Neuron (in vitro differentiated cells): Measurements from ENCODE around the gene HEBP2.

Source experiments
- H2AFZ ChIP-seq: one replicate; pipeline ENCODE4 v1.6.1; 2013; ENCODE audit warnings: low read depth, mild to moderate bottlenecking, inconsistent platforms, low read length, moderate library complexity
- H3K27me3 ChIP-seq: one replicate; pipeline ENCODE4 v1.6.1; 2013; ENCODE audit warnings: low read length; ENCODE audit not compliant: insufficient read depth
- H3K36me3 ChIP-seq: one replicate; pipeline ENCODE4 v1.6.1; 2013; ENCODE audit warnings: low read length; ENCODE audit not compliant: insufficient read depth
- H3K4me1 ChIP-seq: one replicate; pipeline ENCODE4 v1.6.1; 2013; ENCODE audit warnings: low read length; ENCODE audit not compliant: insufficient read depth
- H3K4me3 ChIP-seq: 2 replicates; pipeline ENCODE4 v1.5.1; 2013; ENCODE audit warnings: mild to moderate bottlenecking, low read length, moderate library complexity
- H3K9me3 ChIP-seq: one replicate; pipeline ENCODE4 v1.6.1; 2013; ENCODE audit warnings: low read length

The HEBP2 gene

DNA sequence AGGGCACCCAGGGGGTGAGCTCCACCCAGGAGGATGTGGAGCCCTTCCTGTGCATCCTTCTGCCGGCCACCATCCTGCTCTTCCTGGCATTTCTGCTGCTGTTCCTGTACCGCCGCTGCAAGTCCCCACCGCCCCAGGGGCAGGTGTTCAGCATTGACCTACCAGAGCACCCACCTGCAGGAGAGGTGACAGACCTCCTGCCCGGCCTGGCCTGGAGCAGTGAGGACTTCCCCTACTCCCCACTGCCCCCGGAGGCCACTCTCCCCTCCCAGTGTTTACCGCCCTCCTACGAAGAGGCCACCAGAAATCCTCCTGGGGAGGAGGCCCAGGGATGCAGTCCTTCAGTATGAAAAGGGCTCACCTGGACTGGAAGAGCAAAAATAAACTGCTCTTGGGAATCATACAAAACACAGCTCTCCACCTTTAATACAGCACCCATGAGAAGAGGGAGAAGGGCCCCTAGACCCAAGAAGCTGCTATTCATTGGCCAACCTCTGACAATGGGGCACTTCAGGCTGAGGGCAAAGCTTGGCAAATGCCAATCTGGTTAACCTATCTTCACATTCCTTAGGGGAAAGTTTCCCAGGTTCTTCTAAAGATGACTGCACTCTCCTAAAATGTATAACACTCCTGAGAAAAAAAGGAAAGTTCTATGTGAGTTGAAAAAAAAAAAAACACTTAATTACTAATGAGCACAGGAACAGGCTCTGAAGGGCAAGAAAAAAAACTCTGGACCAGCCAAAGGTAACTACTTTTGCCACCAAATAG, 21.3 kb upstream of the HEBP2 start:
- Histone ChIP-seq H3K4me3 (no peak overlapping the region), H3K4me1 (no peaks in the 10 kb centered on the region), H3K36me3 (no peaks in the 10 kb centered on the region), H3K9me3 (no peaks in the 10 kb centered on the region), H2AFZ (no peak overlapping the region), H3K27me3 (peaks cover 5% of the 10 kb centered on the region)

DNA sequence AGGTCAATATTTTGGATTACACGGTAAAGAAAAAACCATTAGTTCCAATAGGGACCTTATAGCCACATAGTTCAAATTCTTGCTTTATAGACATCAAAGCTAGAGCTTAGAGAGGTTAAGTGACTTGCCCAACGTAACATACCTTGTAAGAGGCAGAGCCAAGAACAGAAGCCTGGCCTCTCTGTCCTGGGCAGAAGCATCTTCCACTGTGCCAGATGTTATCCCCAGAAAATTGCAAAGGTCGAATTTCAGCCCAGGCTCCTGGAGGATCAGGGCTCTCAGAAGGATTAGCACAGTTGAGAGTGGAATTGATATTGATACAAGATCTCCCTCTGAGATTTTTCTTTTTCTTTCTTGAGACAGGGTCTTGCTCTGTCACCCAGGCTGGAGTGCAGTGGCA, 20.2 kb upstream of the HEBP2 start:
- no peaks in the 10 kb centered on the region for H3K4me1 ChIP-seq

DNA sequence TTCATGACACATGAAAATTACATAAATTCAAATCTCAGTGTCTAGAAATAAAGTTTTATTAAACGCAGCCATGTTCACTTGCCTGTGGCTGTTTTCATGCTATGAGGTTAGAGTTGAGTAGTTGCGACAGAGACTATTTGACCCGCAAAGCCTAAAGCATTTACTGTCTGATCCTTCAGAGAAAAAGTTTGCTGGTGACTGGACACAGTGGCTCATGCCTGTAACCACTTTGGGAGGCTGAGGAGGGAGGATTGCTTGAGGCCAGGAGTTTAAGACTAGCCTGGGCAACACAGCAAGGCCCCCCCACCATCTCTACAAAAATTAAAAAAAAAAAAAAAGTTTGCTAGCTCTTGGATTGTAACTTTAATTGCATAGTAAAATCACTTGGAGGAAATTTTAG, 17.1 kb upstream of the HEBP2 start:
- Histone ChIP-seq H3K4me3 (no peak overlapping the region), H3K27me3 (peaks cover 6% of the 10 kb centered on the region), H3K4me1 (no peaks in the 10 kb centered on the region), H3K36me3 (no peaks in the 10 kb centered on the region), H2AFZ (no peak overlapping the region), H3K9me3 (no peaks in the 10 kb centered on the region)

More for the DNA sequence above, 20.2 kb upstream of the HEBP2 start:
- H3K36me3 ChIP-seq, result no peaks in the 10 kb centered on the region
- no peak overlapping the region for H2AFZ ChIP-seq
- H3K27me3 ChIP-seq, result peaks cover 5% of the 10 kb centered on the region
- H3K4me3 ChIP-seq, result no peak overlapping the region
- no peaks in the 10 kb centered on the region for H3K9me3 ChIP-seq

DNA sequence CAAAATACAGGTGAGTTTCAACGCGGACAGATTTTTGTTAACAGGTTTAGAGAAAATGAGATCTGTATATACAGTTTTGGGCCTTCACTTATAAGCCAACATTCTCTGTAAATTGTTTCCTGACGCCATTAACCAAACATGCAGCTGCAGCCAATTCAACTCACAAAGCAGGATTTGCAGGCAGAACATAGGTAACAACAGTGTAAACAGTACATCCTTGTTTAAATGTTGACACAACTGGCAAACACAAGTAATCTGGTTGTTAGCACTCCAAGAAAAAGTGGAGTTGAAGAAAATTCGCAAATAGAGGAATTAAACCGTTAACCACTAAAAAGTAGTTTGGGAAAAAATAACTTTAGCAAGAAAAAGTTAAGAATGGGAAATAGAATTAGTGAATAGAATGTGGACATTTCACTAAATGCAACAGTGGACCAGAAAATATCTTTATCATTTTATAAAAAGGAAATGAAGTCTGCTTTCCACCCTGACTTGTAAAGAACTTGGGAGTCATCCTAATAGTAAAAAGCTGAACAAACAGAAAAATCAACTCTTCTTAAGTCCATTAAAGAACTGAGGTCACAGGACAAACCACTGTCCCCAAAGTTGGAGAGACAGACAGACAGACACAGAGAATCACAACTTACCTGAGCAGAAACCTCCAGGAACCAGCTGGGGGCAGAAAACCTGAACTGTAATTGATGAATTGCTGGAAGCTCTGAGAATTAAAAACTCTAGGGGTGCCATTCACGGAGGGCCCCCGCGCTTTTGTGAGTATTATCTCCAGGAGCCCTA, 16.2 kb upstream of the HEBP2 start:
- no peaks in the 10 kb centered on the region for H3K36me3 ChIP-seq
- no peaks in the 10 kb centered on the region for H3K4me1 ChIP-seq
- H3K9me3 ChIP-seq, result no peaks in the 10 kb centered on the region
- H3K4me3 ChIP-seq, result no peak overlapping the region
- peaks cover 6% of the 10 kb centered on the region for H3K27me3 ChIP-seq
- H2AFZ ChIP-seq, result no peak overlapping the region

DNA sequence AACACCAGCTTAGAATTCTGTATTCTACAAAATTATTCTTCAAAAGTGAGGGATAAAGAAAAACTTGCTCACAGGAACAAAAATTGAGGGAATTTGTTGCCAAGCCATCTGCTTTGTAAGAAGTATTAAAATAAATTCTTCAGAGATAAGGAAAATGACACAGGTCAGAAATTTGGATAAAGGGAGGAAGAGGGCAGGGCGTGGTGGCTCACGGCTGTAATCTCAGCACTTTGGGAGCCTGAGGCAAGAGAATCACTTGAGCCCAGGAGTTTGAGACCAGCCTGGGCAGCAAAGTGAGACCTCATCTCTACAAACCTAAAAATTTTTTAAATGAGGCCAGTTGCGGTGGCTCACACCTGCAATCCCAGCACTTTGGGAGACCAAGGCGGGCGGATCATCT, 14.5 kb upstream of the HEBP2 start:
- Histone ChIP-seq H3K4me3 (no peak overlapping the region), H3K27me3 (peaks cover 8% of the 10 kb centered on the region), H2AFZ (no peak overlapping the region), H3K36me3 (no peaks in the 10 kb centered on the region), H3K4me1 (no peaks in the 10 kb centered on the region), H3K9me3 (no peaks in the 10 kb centered on the region)

DNA sequence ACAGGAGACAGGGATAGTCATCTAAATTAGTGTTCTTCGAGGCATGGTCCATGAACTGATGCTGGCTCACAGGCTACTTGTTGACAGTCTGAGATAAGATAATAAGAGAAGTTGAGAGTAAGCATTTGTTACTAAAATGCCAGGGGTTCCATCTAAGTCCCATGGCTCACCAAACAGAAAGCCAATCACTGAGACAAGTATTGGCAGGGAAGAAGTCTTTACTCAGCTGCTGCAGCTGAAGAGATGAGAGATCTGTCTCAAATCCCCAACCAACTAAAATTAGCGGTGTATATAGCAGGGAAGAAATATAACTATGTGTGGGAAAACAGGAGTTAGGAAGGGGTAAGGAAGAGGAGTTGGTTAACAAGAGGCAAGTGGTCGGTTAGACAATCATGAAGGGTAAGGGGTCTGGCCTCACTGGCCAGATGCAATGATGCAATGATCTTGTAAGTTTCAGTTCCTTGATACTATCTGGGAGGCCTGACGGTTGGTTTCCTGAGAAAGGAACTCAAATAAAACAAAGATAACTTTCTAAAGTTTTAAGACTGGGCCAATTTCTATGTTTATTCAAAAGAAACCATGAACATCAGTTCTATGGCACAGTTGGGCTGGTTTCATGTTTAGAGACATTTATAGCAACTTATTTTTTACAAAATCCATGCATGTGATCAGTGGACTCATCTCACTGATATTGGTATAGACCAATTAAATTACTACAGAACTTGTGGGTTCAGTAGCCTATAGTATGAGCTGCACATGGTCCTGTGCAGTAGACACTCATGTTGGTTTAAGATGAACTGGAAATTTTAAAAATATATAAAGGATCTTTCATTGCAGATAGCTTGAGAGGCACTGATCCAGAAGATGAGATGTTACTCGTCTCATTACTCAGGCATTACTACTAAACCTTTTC, 9.9 kb upstream of the HEBP2 start:
- Histone ChIP-seq H3K9me3 (no peaks in the 10 kb centered on the region), H2AFZ (no peak overlapping the region), H3K36me3 (no peaks in the 10 kb centered on the region), H3K4me3 (no peak overlapping the region), H3K27me3 (peaks cover 4% of the 10 kb centered on the region), H3K4me1 (no peaks in the 10 kb centered on the region)

DNA sequence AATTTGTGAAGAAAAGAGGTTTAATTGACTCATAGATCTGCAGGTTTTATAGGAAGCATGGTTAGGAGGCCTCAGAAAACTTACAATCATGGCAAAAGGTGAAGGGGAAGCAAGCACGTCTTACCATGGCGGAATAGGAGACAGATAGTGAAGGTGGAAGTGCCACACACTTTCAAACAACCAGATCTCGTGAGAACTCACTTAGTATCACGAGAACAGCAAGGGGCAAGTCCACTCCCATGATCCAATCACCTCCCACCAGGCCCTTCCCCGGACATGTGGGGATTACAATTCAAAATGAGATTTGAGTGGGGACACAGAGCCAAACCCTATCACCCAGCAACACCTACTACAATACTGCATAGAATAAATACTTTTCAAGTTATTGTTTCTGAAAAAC, 7.3 kb upstream of the HEBP2 start:
- Histone ChIP-seq H3K27me3 (peaks cover 7% of the 10 kb centered on the region), H3K36me3 (no peaks in the 10 kb centered on the region), H3K4me1 (no peaks in the 10 kb centered on the region), H3K4me3 (no peak overlapping the region), H3K9me3 (no peaks in the 10 kb centered on the region), H2AFZ (no peak overlapping the region)

DNA sequence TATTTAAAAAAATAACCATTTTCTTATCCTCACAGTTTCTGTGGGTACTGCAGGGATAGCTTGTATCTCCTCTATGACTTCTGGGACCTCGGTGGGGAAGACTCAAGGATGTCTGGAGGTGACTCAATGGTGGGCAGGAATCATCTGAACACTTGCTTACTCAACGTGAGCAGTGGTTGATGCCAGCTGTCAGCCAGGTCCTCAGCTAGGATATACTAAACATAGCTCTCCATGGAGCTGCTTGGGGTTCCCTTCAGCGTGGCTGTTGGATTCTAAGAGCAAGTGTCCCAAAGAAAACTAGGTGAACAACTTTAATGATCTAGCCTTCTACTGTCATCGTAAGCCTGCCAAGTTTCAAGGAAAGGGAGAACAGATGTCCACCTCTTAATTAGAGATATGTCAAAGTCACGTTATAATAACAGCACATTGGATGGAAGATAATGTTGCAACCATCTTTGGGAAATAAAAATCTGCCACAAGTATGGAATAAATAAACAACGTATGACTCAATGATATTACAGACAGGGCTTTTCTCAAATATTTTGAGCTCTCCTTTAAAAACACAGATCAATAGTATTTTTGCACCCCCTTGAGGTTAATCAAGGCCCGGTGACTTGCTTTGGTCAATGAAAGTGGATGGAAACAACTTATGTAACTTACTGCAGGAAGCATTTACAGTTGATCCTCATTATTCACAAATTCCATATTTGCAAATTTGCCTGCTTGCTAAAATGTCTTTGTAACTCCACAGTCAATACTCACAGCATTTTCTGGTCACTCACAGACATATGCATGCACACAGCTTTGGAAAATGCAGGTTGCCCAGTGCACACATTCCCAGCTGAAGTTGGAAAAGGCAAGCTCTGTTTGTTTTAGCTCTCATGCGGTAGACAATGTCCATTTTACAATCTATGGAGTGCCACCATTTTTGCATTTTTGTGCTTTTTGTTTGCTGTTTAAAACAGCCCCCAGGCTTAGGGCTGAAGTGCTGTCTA, 6.6 kb upstream of the HEBP2 start:
- H3K4me1 ChIP-seq, result no peaks in the 10 kb centered on the region
- no peaks in the 10 kb centered on the region for H3K9me3 ChIP-seq
- H3K36me3 ChIP-seq, result no peaks in the 10 kb centered on the region
- peaks cover 7% of the 10 kb centered on the region for H3K27me3 ChIP-seq
- H2AFZ ChIP-seq, result no peak overlapping the region
- H3K4me3 ChIP-seq, result no peak overlapping the region

DNA sequence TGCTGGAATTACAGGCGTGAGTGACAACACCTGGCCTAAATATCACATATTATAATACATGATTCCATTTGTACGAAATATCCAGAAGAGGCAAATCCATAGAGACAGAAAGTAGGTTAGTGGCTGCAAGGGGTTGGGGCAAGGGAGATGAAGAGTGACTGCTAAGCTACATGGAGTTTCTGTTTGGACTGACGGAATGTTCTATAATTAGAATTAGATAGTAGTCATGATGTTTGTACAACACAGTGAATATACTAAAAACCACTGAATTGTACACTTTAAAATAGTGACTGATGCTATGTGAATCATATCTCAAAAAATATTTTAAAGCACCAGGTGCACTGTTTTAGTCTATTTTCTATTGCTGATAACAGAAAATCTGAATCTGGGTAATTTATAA, 3.7 kb upstream of the HEBP2 start:
- no peaks in the 10 kb centered on the region for H3K36me3 ChIP-seq
- H3K4me1 ChIP-seq, result peaks cover 6% of the 10 kb centered on the region
- H3K27me3 ChIP-seq, result peaks cover 4% of the 10 kb centered on the region
- no peak overlapping the region for H2AFZ ChIP-seq
- no peaks in the 10 kb centered on the region for H3K9me3 ChIP-seq
- H3K4me3 ChIP-seq, result no peak overlapping the region

DNA sequence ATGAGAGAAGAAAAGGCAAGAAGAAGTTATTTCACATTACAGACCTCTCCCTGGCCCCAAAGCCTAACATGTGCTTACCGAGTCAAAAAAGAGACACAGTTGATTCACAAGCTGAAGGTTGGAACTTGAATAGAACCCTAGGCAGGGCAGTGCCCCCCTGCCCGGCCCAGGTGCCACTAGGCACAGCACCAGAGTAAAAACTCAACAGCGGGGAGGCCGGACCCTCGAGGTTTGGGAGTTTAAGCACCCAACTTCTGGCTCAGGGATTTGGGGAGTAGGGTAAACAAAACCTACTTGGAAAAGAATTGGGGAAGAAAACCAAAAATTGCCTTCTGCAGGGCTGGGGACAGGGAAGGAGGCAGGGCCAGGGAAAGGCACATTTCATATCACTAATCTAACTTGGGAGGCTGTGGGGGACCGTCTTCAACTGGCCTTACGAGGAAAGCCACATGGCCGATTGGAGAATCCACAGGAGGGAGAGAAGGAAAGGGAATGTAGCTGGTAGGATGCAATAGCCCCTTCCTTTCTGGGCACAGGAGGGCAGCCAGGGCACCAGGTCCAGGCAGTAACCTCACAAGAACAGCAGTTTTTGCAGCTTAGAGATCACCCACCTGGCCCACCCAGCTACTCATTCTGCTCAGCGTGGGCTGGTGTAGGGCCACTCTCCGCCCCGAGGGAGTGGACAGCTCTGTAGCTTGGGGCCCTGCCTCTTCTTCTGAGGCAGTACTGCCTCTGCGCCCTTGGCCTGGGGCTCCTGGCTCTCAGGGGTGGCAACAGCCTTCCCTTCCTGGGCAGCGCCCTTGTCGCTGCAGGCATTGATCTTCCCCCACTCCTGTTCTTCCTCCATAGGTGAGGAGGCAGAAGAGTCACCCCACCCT, 1.8 kb upstream of the HEBP2 start:
- H3K4me3 ChIP-seq, result no peak overlapping the region
- no peak overlapping the region for H2AFZ ChIP-seq
- no peaks in the 10 kb centered on the region for H3K9me3 ChIP-seq
- peaks cover 6% of the 10 kb centered on the region for H3K4me1 ChIP-seq
- H3K27me3 ChIP-seq, result peaks cover 3% of the 10 kb centered on the region
- peaks cover 11% of the 10 kb centered on the region for H3K36me3 ChIP-seq

DNA sequence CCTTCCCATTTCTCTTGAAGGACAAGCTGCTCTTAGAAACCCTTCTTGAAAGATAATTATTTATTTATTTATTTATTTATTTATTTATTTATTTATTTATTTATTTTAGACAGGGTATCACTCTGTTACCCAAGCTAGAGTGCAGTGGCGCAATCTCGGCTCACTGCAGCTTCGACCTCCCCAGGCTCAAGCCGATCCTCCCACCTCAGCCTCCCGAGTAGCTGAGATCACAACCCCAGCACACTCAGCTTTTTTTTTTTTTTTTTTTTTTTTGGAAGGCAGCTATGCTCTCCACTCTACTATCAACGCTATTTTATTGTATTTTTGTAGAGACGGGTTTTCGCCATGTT, 1.2 kb upstream of the HEBP2 start:
- peaks cover 3% of the 10 kb centered on the region for H3K27me3 ChIP-seq
- H3K4me3 ChIP-seq, result no peak overlapping the region
- H3K36me3 ChIP-seq, result peaks cover 17% of the 10 kb centered on the region
- H3K4me1 ChIP-seq, result peaks cover 6% of the 10 kb centered on the region
- H2AFZ ChIP-seq, result no peak overlapping the region
- H3K9me3 ChIP-seq, result no peaks in the 10 kb centered on the region
